Urinary bladder (tissue), 4 donors: Measurements from ENCODE around the gene TRAPPC5. TPM values are rescaled to one million over a fixed set of nuclear protein-coding genes. Genes with fewer than 3 reads are reported as not detected.

Experiments used
- DNase-seq: peaks from one replicate; pipeline ENCODE4 v3.0.0-alpha.2; 2015; ENCODE audit errors: extremely low spot score
- H3K27ac ChIP-seq: one replicate; pipeline ENCODE4 v1.5.1; 2013; ENCODE audit warnings: low read depth, mild to moderate bottlenecking, moderate library complexity
- H3K36me3 ChIP-seq: one replicate; pipeline ENCODE4 v1.6.1; 2013; ENCODE audit warnings: mild to moderate bottlenecking, moderate library complexity; ENCODE audit not compliant: insufficient read depth
- H3K4me1 ChIP-seq: one replicate; pipeline ENCODE4 v1.6.1; 2013; ENCODE audit warnings: mild to moderate bottlenecking, moderate library complexity; ENCODE audit not compliant: insufficient read depth
- H3K4me3 ChIP-seq: one replicate; pipeline ENCODE4 v1.5.1; 2013; ENCODE audit warnings: low read depth, low read length
- WGBS: extraction: QIAGEN DNeasy Blood & Tissue Kit; methylation state at CpG from one replicate; pipeline ENCODE4 v1.1.7; 2013; 5-methylcytosine and 5-hydroxymethylcytosine counted together
- polyA plus RNA-seq: library from polyadenylated mRNA; stranded (reverse); fragments of 200-250 nt; gene quantifications from one replicate; pipeline ENCODE4 v1.2.3, GENCODE V29; 2013
- total RNA-seq: library from RNA; depleted of rRNA; stranded (reverse); fragments of >200 nt; gene quantifications from one replicate; pipeline ENCODE4 v1.2.3, GENCODE V29; 2014
- donor health status: healthy with polysubstance abuse.
- donor health status: healthy.

Gene TRAPPC5
- total and polyA plus RNA-seq, 2 donors = 21.6 to 112 TPM

- H3K4me3 ChIP-seq = no peak overlapping the region
- DNase-seq = no peak
- 50% methylated on average over 8 of the region's 8 CpGs for WGBS
- H3K36me3 ChIP-seq = no peaks in the 10 kb centered on the region
- H3K27ac ChIP-seq = no peak overlapping the region
- no peaks in the 10 kb centered on the region for H3K4me1 ChIP-seq
Measured at GRCh38 chr19:7654401-7654800, 26.2 kb upstream of the TRAPPC5 start.

- Histone ChIP-seq H3K4me3 (no peak overlapping the region), H3K4me1 (no peaks in the 10 kb centered on the region)
- WGBS = 69% methylated on average over 8 of the region's 8 CpGs
Measured at GRCh38 chr19:7655581-7655980, 25.1 kb upstream of the TRAPPC5 start.

GRCh38 chr19:7657131-7657751 lies 23.4 kb upstream of the TRAPPC5 start:
- Histone ChIP-seq H3K27ac (no peak overlapping the region), H3K4me1 (no peaks in the 10 kb centered on the region), H3K36me3 (no peaks in the 10 kb centered on the region), H3K4me3 (no peak overlapping the region)
- DNase-seq = no peak
- 33% methylated on average over 14 of the region's 14 CpGs for WGBS

More at GRCh38 chr19:7655581-7655980, 25.1 kb upstream of the TRAPPC5 start:
- H3K27ac ChIP-seq = no peak overlapping the region
- no peaks in the 10 kb centered on the region for H3K36me3 ChIP-seq
- no peak for DNase-seq

GRCh38 chr19:7658219-7658686 lies 22.4 kb upstream of the TRAPPC5 start:
- Histone ChIP-seq H3K4me3 (no peak overlapping the region), H3K27ac (no peak overlapping the region), H3K4me1 (no peaks in the 10 kb centered on the region), H3K36me3 (no peaks in the 10 kb centered on the region)
- 32% methylated on average over 9 of the region's 9 CpGs for WGBS
- no peak for DNase-seq

- Histone ChIP-seq H3K36me3 (no peaks in the 10 kb centered on the region), H3K4me3 (no peak overlapping the region), H3K4me1 (no peaks in the 10 kb centered on the region), H3K27ac (no peak overlapping the region)
- DNase-seq = no peak
- WGBS = 75% methylated on average over 8 of the region's 8 CpGs
Measured at GRCh38 chr19:7661744-7662538, 18.7 kb upstream of the TRAPPC5 start.

GRCh38 chr19:7662657-7663056 lies 18.0 kb upstream of the TRAPPC5 start:
- WGBS = 83% methylated on average over 14 of the region's 14 CpGs
- Histone ChIP-seq H3K36me3 (no peaks in the 10 kb centered on the region), H3K4me3 (no peak overlapping the region), H3K4me1 (no peaks in the 10 kb centered on the region), H3K27ac (no peak overlapping the region)
- no peak for DNase-seq

GRCh38 chr19:7663706-7664105 lies 16.9 kb upstream of the TRAPPC5 start:
- no peak overlapping the region for H3K27ac ChIP-seq
- H3K36me3 ChIP-seq = no peaks in the 10 kb centered on the region
- no peaks in the 10 kb centered on the region for H3K4me1 ChIP-seq
- no peak overlapping the region for H3K4me3 ChIP-seq
- 64% methylated on average over 7 of the region's 7 CpGs for WGBS
- DNase-seq = no peak

- DNase-seq = no peak
- Histone ChIP-seq H3K36me3 (no peaks in the 10 kb centered on the region), H3K4me1 (no peaks in the 10 kb centered on the region), H3K4me3 (no peak overlapping the region), H3K27ac (no peak overlapping the region)
- WGBS = 32% methylated on average over 4 of the region's 4 CpGs
Measured at GRCh38 chr19:7665076-7665475, 15.6 kb upstream of the TRAPPC5 start.

GRCh38 chr19:7668842-7669241 lies 11.8 kb upstream of the TRAPPC5 start, which contains the start of gene RETN:
Gene RETN, plus strand, starts transcription at chr19:7669049. Its CDS starts 278 bp downstream, at chr19:7669327.
- Histone ChIP-seq H3K4me3 (no peak within 1 kb of the TSS), H3K4me1 (no peaks in the 10 kb centered on the region), H3K27ac (no peak within 1 kb of the TSS), H3K36me3 (no peaks in the 10 kb centered on the region)
- 78% methylated on average over 9 of the region's 9 CpGs for WGBS
- DNase-seq = no peak

GRCh38 chr19:7669641-7670040 lies 11.0 kb upstream of the TRAPPC5 start:
- 26% methylated on average over 9 of the region's 9 CpGs for WGBS
- H3K4me3 ChIP-seq = no peak overlapping the region
- H3K36me3 ChIP-seq = no peaks in the 10 kb centered on the region
- no peak overlapping the region for H3K27ac ChIP-seq
- no peak for DNase-seq
- H3K4me1 ChIP-seq = no peaks in the 10 kb centered on the region

- H3K4me1 ChIP-seq = no peaks in the 10 kb centered on the region
- DNase-seq = no peak
- H3K27ac ChIP-seq = no peak overlapping the region
- 2% methylated on average over 43 of the region's 43 CpGs for WGBS
- no peaks in the 10 kb centered on the region for H3K36me3 ChIP-seq
- no peak overlapping the region for H3K4me3 ChIP-seq
Measured at GRCh38 chr19:7670150-7670783, 10.4 kb upstream of the TRAPPC5 start.

GRCh38 chr19:7670790-7671189 lies 9.8 kb upstream of the TRAPPC5 start:
- H3K4me1 ChIP-seq = no peaks in the 10 kb centered on the region
- no peak for DNase-seq
- H3K4me3 ChIP-seq = no peak overlapping the region
- no peaks in the 10 kb centered on the region for H3K36me3 ChIP-seq
- WGBS = 22% methylated on average over 9 of the region's 9 CpGs
- no peak overlapping the region for H3K27ac ChIP-seq

- Histone ChIP-seq H3K36me3 (no peaks in the 10 kb centered on the region), H3K4me1 (no peaks in the 10 kb centered on the region), H3K27ac (no peak overlapping the region), H3K4me3 (no peak overlapping the region)
- 42% methylated on average over 9 of the region's 9 CpGs for WGBS
- no peak for DNase-seq
Measured at GRCh38 chr19:7672522-7672921, 8.1 kb upstream of the TRAPPC5 start.
